Lung (tissue), 12 donors: ENCODE data around the gene ADAMTS2. TPM values are rescaled to one million over a fixed set of nuclear protein-coding genes. Genes with fewer than 3 reads are reported as not detected.

Source experiments
- ATAC-seq: fragments of 200-7000 bp; cut with Tn5 transposase; one replicate; pipeline ENCODE4 v1.9.1; 2020; ENCODE audit warnings: moderate number of reproducible peaks; ENCODE audit not compliant: insufficient read depth, low FRiP score
- DNase-seq, 3 donors: peaks; one replicate each; pipeline ENCODE4 v3.0.0-alpha.2; 2013 to 2017
- H3K27ac ChIP-seq, 2 donors: one replicate each; pipeline ENCODE4 v1.5.1; 2013; ENCODE audit warnings: mild to moderate bottlenecking in 2 of 2, moderate library complexity in 2 of 2, control low read depth in 1 of 2, inconsistent platforms in 1 of 2, low read depth in 1 of 2, low read length in 1 of 2
- H3K27me3 ChIP-seq, 3 donors: one replicate each; pipeline ENCODE4 v1.5.1; 2013; ENCODE audit warnings: low read length in 2 of 3; ENCODE audit not compliant: control insufficient read depth in 3 of 3, insufficient read depth in 3 of 3
- H3K36me3 ChIP-seq, 4 donors: one replicate each; pipeline ENCODE4 v1.5.1; 2013; ENCODE audit warnings: low read length in 4 of 4, mild to moderate bottlenecking in 1 of 4, moderate library complexity in 1 of 4; ENCODE audit not compliant: control insufficient read depth in 4 of 4, insufficient read depth in 4 of 4
- H3K4me1 ChIP-seq, 5 donors: one replicate each; pipeline ENCODE4 v1.5.1; 2013; ENCODE audit warnings: low read length in 5 of 5, mild to moderate bottlenecking in 2 of 5, moderate library complexity in 1 of 5; ENCODE audit not compliant: control insufficient read depth in 5 of 5, insufficient read depth in 5 of 5
- H3K4me3 ChIP-seq: one replicate; pipeline ENCODE4 v1.5.1; 2013; ENCODE audit warnings: mild to moderate bottlenecking, control low read depth, moderate library complexity
- H3K9ac ChIP-seq, 2 donors: one replicate each; pipeline ENCODE4 v1.5.1; 2013; ENCODE audit warnings: low read length in 2 of 2, control low read depth in 1 of 2; ENCODE audit not compliant: insufficient read depth in 1 of 2
- H3K9me3 ChIP-seq, 4 donors: one replicate each; pipeline ENCODE4 v1.5.1; 2013; ENCODE audit warnings: low read length in 3 of 4, mild to moderate bottlenecking in 1 of 4, moderate library complexity in 1 of 4; ENCODE audit not compliant: control insufficient read depth in 4 of 4, insufficient read depth in 3 of 4
- WGBS, 2 donors: extraction: QIAGEN DNeasy Blood & Tissue Kit; methylation state at CpG; one replicate each; pipeline ENCODE4 v1.1.7; 2013; 5-methylcytosine and 5-hydroxymethylcytosine counted together
- polyA plus RNA-seq, 2 donors: library from polyadenylated mRNA; stranded (reverse); fragments of 200-250 nt; gene quantifications; one replicate each; pipeline ENCODE4 v1.2.1, GENCODE V29; 2013
- total RNA-seq, 2 donors: library from RNA; depleted of rRNA in 1 of 2; stranded (reverse); fragments of >200 nt in 1 of 2; gene quantifications; one replicate each; pipeline ENCODE4 v1.2.1, GENCODE V29; 2014 to 2021
- TF ChIP-seq, protein P1 (sequence below): IDR thresholded peaks from 2 replicates; pipeline ENCODE4 v1.5.1; 2012; ENCODE audit warnings: mild to moderate bottlenecking; ENCODE audit errors: control extremely low read depth, extremely low read depth
- donor health status: control.
- donor health status: control.
- donor health status: Bipolar disorder and iron deficiency.
- donor health status: healthy.
- donor health status: DM: yes; HTN: yes; CAD: no.

Gene ADAMTS2
- total and polyA plus RNA-seq, 4 donors = 9.3 to 45.5 (median 28.7) TPM

GRCh38 chr5:179227229-179227579, 118.1 kb downstream of the ADAMTS2 start:
- 63 to 86% methylated on average over 4 of the region's 4 CpGs for WGBS, 2 donors
- Histone ChIP-seq H3K27me3 (no peaks in the 10 kb centered on the region), H3K4me3 (no peak overlapping the region), H3K4me1 (peaks cover 0 to 19% (median 8%) of the 10 kb centered on the region in 5 donors), H3K9me3 (peaks cover 0 to 19% (median 1%) of the 10 kb centered on the region in 4 donors), H3K36me3 (peaks cover 0 to 4% (median 1%) of the 10 kb centered on the region in 4 donors), H3K27ac (no peak overlapping the region), H3K9ac (no peak overlapping the region)
- TF ChIP-seq, protein P1, sequence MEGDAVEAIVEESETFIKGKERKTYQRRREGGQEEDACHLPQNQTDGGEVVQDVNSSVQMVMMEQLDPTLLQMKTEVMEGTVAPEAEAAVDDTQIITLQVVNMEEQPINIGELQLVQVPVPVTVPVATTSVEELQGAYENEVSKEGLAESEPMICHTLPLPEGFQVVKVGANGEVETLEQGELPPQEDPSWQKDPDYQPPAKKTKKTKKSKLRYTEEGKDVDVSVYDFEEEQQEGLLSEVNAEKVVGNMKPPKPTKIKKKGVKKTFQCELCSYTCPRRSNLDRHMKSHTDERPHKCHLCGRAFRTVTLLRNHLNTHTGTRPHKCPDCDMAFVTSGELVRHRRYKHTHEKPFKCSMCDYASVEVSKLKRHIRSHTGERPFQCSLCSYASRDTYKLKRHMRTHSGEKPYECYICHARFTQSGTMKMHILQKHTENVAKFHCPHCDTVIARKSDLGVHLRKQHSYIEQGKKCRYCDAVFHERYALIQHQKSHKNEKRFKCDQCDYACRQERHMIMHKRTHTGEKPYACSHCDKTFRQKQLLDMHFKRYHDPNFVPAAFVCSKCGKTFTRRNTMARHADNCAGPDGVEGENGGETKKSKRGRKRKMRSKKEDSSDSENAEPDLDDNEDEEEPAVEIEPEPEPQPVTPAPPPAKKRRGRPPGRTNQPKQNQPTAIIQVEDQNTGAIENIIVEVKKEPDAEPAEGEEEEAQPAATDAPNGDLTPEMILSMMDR = no peak
- ATAC-seq (no peak), DNase-seq (peak; percentile 56 to 69 (median 61))

- WGBS, 2 donors = 73 to 90% methylated on average over 8 of the region's 8 CpGs
- peaks cover 0 to 4% (median 1%) of the 10 kb centered on the region in 4 donors for H3K36me3 ChIP-seq
- H3K27ac ChIP-seq = no peak overlapping the region
- TF ChIP-seq, protein P1 = no peak
- DNase-seq = no peak
- ATAC-seq = no peak
- peaks cover 0 to 16% (median 8%) of the 10 kb centered on the region in 5 donors for H3K4me1 ChIP-seq
- H3K4me3 ChIP-seq = no peak overlapping the region
- no peaks in the 10 kb centered on the region for H3K27me3 ChIP-seq
- no peak overlapping the region for H3K9ac ChIP-seq
- peaks cover 0 to 18% (median 1%) of the 10 kb centered on the region in 4 donors for H3K9me3 ChIP-seq
These were observed 118.6 kb downstream of the ADAMTS2 start for GRCh38 chr5:179226696-179227095.

- Histone ChIP-seq H3K27ac (no peak overlapping the region), H3K9me3 (peaks cover 0 to 18% (median 1%) of the 10 kb centered on the region in 4 donors), H3K4me3 (no peak overlapping the region), H3K36me3 (peaks cover 0 to 4% (median 1%) of the 10 kb centered on the region in 4 donors), H3K9ac (no peak overlapping the region), H3K4me1 (peaks cover 0 to 16% (median 8%) of the 10 kb centered on the region in 5 donors), H3K27me3 (no peaks in the 10 kb centered on the region)
- WGBS, 2 donors = 93 to 98% methylated on average over 19 of the region's 19 CpGs
- DNase-seq (no peak), ATAC-seq (no peak)
- TF ChIP-seq, protein P1 = no peak
These were observed 119.9 kb downstream of the ADAMTS2 start for GRCh38 chr5:179225387-179225786.

DNA sequence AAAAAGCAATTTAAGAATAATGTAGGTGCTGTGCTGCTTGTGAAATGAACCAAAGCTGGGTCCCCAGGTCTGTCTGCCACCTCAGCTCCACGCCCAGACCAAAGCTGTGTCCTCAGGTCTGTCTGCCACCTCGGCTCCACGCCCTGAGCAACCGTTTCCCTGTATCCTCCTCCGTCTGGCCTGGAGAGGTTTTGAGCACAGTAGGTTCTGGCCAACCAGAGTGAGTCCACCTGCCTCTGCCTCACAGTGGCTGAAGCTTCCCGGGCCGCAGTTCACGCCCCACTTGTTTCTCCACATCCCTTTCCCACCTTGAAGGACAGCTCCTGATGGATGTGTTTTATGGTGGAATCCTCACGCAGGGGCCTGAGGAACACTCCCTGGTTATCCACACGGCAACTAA, 120.5 kb downstream of the ADAMTS2 start:
- Histone ChIP-seq H3K4me1 (peaks cover 0 to 16% (median 8%) of the 10 kb centered on the region in 5 donors), H3K36me3 (peaks cover 0 to 4% (median 1%) of the 10 kb centered on the region in 4 donors)
- no peak for DNase-seq

More for the DNA sequence above, 120.5 kb downstream of the ADAMTS2 start:
- no peak overlapping the region for H3K27ac ChIP-seq
- ATAC-seq = no peak
- H3K27me3 ChIP-seq = no peaks in the 10 kb centered on the region
- TF ChIP-seq, protein P1 = no peak
- H3K4me3 ChIP-seq = no peak overlapping the region
- H3K9ac ChIP-seq = no peak overlapping the region
- peaks cover 0 to 18% (median 1%) of the 10 kb centered on the region in 4 donors for H3K9me3 ChIP-seq
- 92 to 95% methylated on average over 10 of the region's 10 CpGs for WGBS, 2 donors
